GM13976 (cell line): ENCODE measurements around the gene APBA3.
A peak's percentile ranks its signal among the peaks of the same experiment; 100 is the strongest.

Experiments used
- DNase-seq: peaks from one replicate; pipeline ENCODE4 v3.0.0; 2012; ENCODE audit warnings: low spot score
- CTCF ChIP-seq: IDR thresholded peaks from 2 replicates; pipeline ENCODE4 v1.5.1; 2012; ENCODE audit warnings: borderline replicate concordance, mild to moderate bottlenecking; ENCODE audit not compliant: insufficient read depth; ENCODE audit errors: extremely low read depth, missing control alignments, control extremely low read depth
- in situ Hi-C: fragments of 300-500 bp; cut with MboI; formaldehyde crosslinking; loops from one replicate; pipeline ENCODE4 v1.12.0; 2022; ENCODE audit warnings: low sequenced_read_pairs, mixed read lengths, inconsistent platforms; ENCODE audit not compliant: unreplicated experiment

APBA3 gene

GRCh38 chr19:3790209-3790734, 28.8 kb upstream of the APBA3 start:
- no peak for TF ChIP-seq CTCF
- DNase-seq, result no peak
- in situ Hi-C loops, result no loop called here

- no peak for DNase-seq
- in situ Hi-C loops, result no loop called here
- no peak for TF ChIP-seq CTCF
Measured at GRCh38 chr19:3788996-3789778, 27.7 kb upstream of the APBA3 start.

GRCh38 chr19:3785938-3786824, 24.7 kb upstream of the APBA3 start, which contains the start of gene MATK:
Gene MATK, minus strand, starts transcription at chr19:3786381. Its CDS starts 1,246 bp downstream, at chr19:3785135.
- TF ChIP-seq CTCF, result no peak
- peak; percentile 74 for DNase-seq
- in situ Hi-C loops, result no loop called here

- no peak for TF ChIP-seq CTCF
Measured at GRCh38 chr19:3785451-3785937, 24.0 kb upstream of the APBA3 start.

GRCh38 chr19:3784607-3785450, 23.3 kb upstream of the APBA3 start:
- DNase-seq, result no peak
- in situ Hi-C loops, result no loop called here
- TF ChIP-seq CTCF, result no peak

More at GRCh38 chr19:3785451-3785937, 24.0 kb upstream of the APBA3 start:
- in situ Hi-C loops, result no loop called here
- DNase-seq, result no peak
